Measurements from ENCODE around the gene CCDC50.

CCDC50 gene

GRCh38 chr3:191401775-191402357 is 72.7 kb downstream of the CCDC50 start:
- Mint-ChIP-seq H3K4me3 (no peak overlapping the region), H3K36me3 (no peaks in the 10 kb centered on the region), H3K9me3 (peaks cover 4% of the 10 kb centered on the region), H3K27ac (no peak overlapping the region), H3K27me3 (no peaks in the 10 kb centered on the region), H3K4me1 (no peaks in the 10 kb centered on the region)

GRCh38 chr3:191409791-191410359 is 80.7 kb downstream of the CCDC50 start:
- peaks cover 15% of the 10 kb centered on the region for H3K9me3 Mint-ChIP-seq
- no peak overlapping the region for H3K27ac Mint-ChIP-seq
- no peaks in the 10 kb centered on the region for H3K27me3 Mint-ChIP-seq
- no peak overlapping the region for H3K4me3 Mint-ChIP-seq
- no peaks in the 10 kb centered on the region for H3K4me1 Mint-ChIP-seq
- no peaks in the 10 kb centered on the region for H3K36me3 Mint-ChIP-seq

- Mint-ChIP-seq H3K27me3 (no peaks in the 10 kb centered on the region), H3K4me3 (no peak overlapping the region), H3K9me3 (peaks cover 11% of the 10 kb centered on the region), H3K27ac (no peak overlapping the region), H3K36me3 (no peaks in the 10 kb centered on the region), H3K4me1 (no peaks in the 10 kb centered on the region)
Measured at GRCh38 chr3:191412759-191413158, 83.6 kb downstream of the CCDC50 start.

GRCh38 chr3:191414286-191414685 is 85.1 kb downstream of the CCDC50 start:
- no peaks in the 10 kb centered on the region for H3K27me3 Mint-ChIP-seq
- H3K9me3 Mint-ChIP-seq: peaks cover 11% of the 10 kb centered on the region
- H3K4me3 Mint-ChIP-seq: no peak overlapping the region
- no peaks in the 10 kb centered on the region for H3K36me3 Mint-ChIP-seq
- no peaks in the 10 kb centered on the region for H3K4me1 Mint-ChIP-seq
- no peak overlapping the region for H3K27ac Mint-ChIP-seq

- Mint-ChIP-seq H3K36me3 (no peaks in the 10 kb centered on the region), H3K9me3 (peaks cover 11% of the 10 kb centered on the region), H3K27ac (no peak overlapping the region), H3K27me3 (no peaks in the 10 kb centered on the region), H3K4me1 (no peaks in the 10 kb centered on the region), H3K4me3 (no peak overlapping the region)
Measured at GRCh38 chr3:191414732-191415131, 85.5 kb downstream of the CCDC50 start.

- no peak overlapping the region for H3K27ac Mint-ChIP-seq
- no peaks in the 10 kb centered on the region for H3K27me3 Mint-ChIP-seq
- H3K4me1 Mint-ChIP-seq: no peaks in the 10 kb centered on the region
- H3K36me3 Mint-ChIP-seq: no peaks in the 10 kb centered on the region
- peaks cover 5% of the 10 kb centered on the region for H3K9me3 Mint-ChIP-seq
- no peak overlapping the region for H3K4me3 Mint-ChIP-seq
Measured at GRCh38 chr3:191415566-191415965, 86.4 kb downstream of the CCDC50 start.

- Mint-ChIP-seq H3K36me3 (no peaks in the 10 kb centered on the region), H3K4me1 (no peaks in the 10 kb centered on the region), H3K4me3 (no peak overlapping the region), H3K9me3 (no peaks in the 10 kb centered on the region), H3K27ac (no peak overlapping the region), H3K27me3 (no peaks in the 10 kb centered on the region)
Measured at GRCh38 chr3:191417457-191417729, 88.2 kb downstream of the CCDC50 start.

GRCh38 chr3:191420771-191421170 is 91.6 kb downstream of the CCDC50 start:
- H3K27ac Mint-ChIP-seq: no peak overlapping the region
- H3K9me3 Mint-ChIP-seq: no peaks in the 10 kb centered on the region
- H3K4me1 Mint-ChIP-seq: no peaks in the 10 kb centered on the region
- no peaks in the 10 kb centered on the region for H3K27me3 Mint-ChIP-seq
- no peaks in the 10 kb centered on the region for H3K36me3 Mint-ChIP-seq
- H3K4me3 Mint-ChIP-seq: no peak overlapping the region

GRCh38 chr3:191424881-191425280 is 95.7 kb downstream of the CCDC50 start:
- H3K27ac Mint-ChIP-seq: no peak overlapping the region

GRCh38 chr3:191425322-191425734 is 96.1 kb downstream of the CCDC50 start:
- no peaks in the 10 kb centered on the region for H3K27me3 Mint-ChIP-seq

More at GRCh38 chr3:191424881-191425280, 95.7 kb downstream of the CCDC50 start:
- Mint-ChIP-seq H3K27me3 (no peaks in the 10 kb centered on the region), H3K4me3 (no peak overlapping the region), H3K36me3 (no peaks in the 10 kb centered on the region), H3K9me3 (no peaks in the 10 kb centered on the region), H3K4me1 (no peaks in the 10 kb centered on the region)

GRCh38 chr3:191426311-191426710 is 97.1 kb downstream of the CCDC50 start:
- Mint-ChIP-seq H3K9me3 (peaks cover 5% of the 10 kb centered on the region), H3K4me1 (no peaks in the 10 kb centered on the region), H3K27me3 (no peaks in the 10 kb centered on the region), H3K36me3 (no peaks in the 10 kb centered on the region), H3K4me3 (no peak overlapping the region), H3K27ac (no peak overlapping the region)

More at GRCh38 chr3:191425322-191425734, 96.1 kb downstream of the CCDC50 start:
- Mint-ChIP-seq H3K4me1 (no peaks in the 10 kb centered on the region), H3K4me3 (no peak overlapping the region), H3K9me3 (no peaks in the 10 kb centered on the region), H3K27ac (no peak overlapping the region), H3K36me3 (no peaks in the 10 kb centered on the region)

- H3K9me3 Mint-ChIP-seq: peaks cover 6% of the 10 kb centered on the region
- H3K27me3 Mint-ChIP-seq: no peaks in the 10 kb centered on the region
- H3K27ac Mint-ChIP-seq: no peak overlapping the region
- no peak overlapping the region for H3K4me3 Mint-ChIP-seq
- H3K36me3 Mint-ChIP-seq: no peaks in the 10 kb centered on the region
- no peaks in the 10 kb centered on the region for H3K4me1 Mint-ChIP-seq
Measured at GRCh38 chr3:191428177-191428576, 99.0 kb downstream of the CCDC50 start.

- Mint-ChIP-seq H3K27me3 (no peaks in the 10 kb centered on the region), H3K4me3 (no peak overlapping the region), H3K27ac (no peak overlapping the region), H3K4me1 (no peaks in the 10 kb centered on the region), H3K36me3 (no peaks in the 10 kb centered on the region), H3K9me3 (peaks cover 6% of the 10 kb centered on the region)
Measured at GRCh38 chr3:191430103-191430502, 100.9 kb downstream of the CCDC50 start.

- Mint-ChIP-seq H3K9me3 (peaks cover 6% of the 10 kb centered on the region), H3K4me3 (no peak overlapping the region), H3K36me3 (no peaks in the 10 kb centered on the region), H3K4me1 (no peaks in the 10 kb centered on the region), H3K27ac (no peak overlapping the region), H3K27me3 (no peaks in the 10 kb centered on the region)
Measured at GRCh38 chr3:191431160-191431822, 102.1 kb downstream of the CCDC50 start.

- peaks cover 6% of the 10 kb centered on the region for H3K9me3 Mint-ChIP-seq
- H3K4me1 Mint-ChIP-seq: no peaks in the 10 kb centered on the region
Measured at GRCh38 chr3:191432162-191432561, 103.0 kb downstream of the CCDC50 start.

GRCh38 chr3:191434024-191434423 is 104.8 kb downstream of the CCDC50 start:
- Mint-ChIP-seq H3K4me3 (no peak overlapping the region), H3K27ac (no peak overlapping the region), H3K36me3 (no peaks in the 10 kb centered on the region), H3K27me3 (no peaks in the 10 kb centered on the region), H3K9me3 (peaks cover 6% of the 10 kb centered on the region), H3K4me1 (no peaks in the 10 kb centered on the region)

More at GRCh38 chr3:191432162-191432561, 103.0 kb downstream of the CCDC50 start:
- Mint-ChIP-seq H3K4me3 (no peak overlapping the region), H3K36me3 (no peaks in the 10 kb centered on the region), H3K27me3 (no peaks in the 10 kb centered on the region), H3K27ac (no peak overlapping the region)

Measured in activated naive CD4-positive, alpha-beta T cell treated with anti-CD3 and anti-CD28 coated beads, Interleukin-2, amount 50 U/mL, for 24 hours (primary cell).